ENCODE results near the gene PACS1.
A peak's percentile ranks its signal among the peaks of the same experiment; 100 is the strongest.
"Not testable (repeated sequence)": the region's sequence is repeated elsewhere in the genome, so short reads cannot be mapped to it uniquely, and the experiment has no call there.

PACS1 gene

GRCh38 chr11:66069715-66070603 lies at the start of gene PACS1:
PACS1 (plus strand) TSS chr11:66070272; CDS start chr11:66070487, 215 bp downstream.
- peak within 1 kb of the TSS; percentile 81 for H3K4me3 ChIP-seq (ENCODE audit: low read depth, low read length)
- TF ChIP-seq CTCF (IDR thresholded peaks at IDR 0.05; ENCODE audit: insufficient read depth, low read length, missing control alignments): no peak
- no peak for DNase-seq (ENCODE audit: low read depth, low spot score)
- CTCF ChIA-PET: interaction anchor here (1.0 to 8.2 kb wide), 16 partner anchors 11 to 152 kb away, joined by 3 to 345 read pairs (median 8); partner anchors contain the start of genes GAL3ST3 and SF3B2
- POLR2A ChIA-PET: interaction anchor here (1.0 to 1.6 kb wide), 2 partner anchors 15 to 191 kb away, joined by 3 read pairs; no protein-coding TSS in a partner anchor

- ChIA-PET POLR2A (interaction anchor here (1.1 kb wide), 1 partner anchor 122 kb away, joined by 4 read pairs; no protein-coding TSS in a partner anchor), CTCF (interaction anchor here (0.7 to 6.5 kb wide), 4 partner anchors 15 to 137 kb away, joined by 3 to 118 read pairs (median 3); no protein-coding TSS in a partner anchor)
Measured at GRCh38 chr11:66020618-66021357, 49.3 kb upstream of the PACS1 start.

GRCh38 chr11:66022401-66023185 lies 47.5 kb upstream of the PACS1 start:
- H3K4me3 ChIP-seq (ENCODE audit: low read depth, low read length): no peak overlapping the region
- ChIA-PET POLR2A (interaction anchor here (0.6 kb wide), 2 partner anchors 20 to 249 kb away, joined by 4 to 6 read pairs; partner anchors contain the start of gene BANF1), CTCF (interaction anchor here (0.6 to 6.5 kb wide), 41 partner anchors 9 to 318 kb away, joined by 3 to 118 read pairs (median 5); partner anchors contain the start of genes BANF1, CCDC85B, CST6 and EIF1AD)
- peak; percentile 97 for TF ChIP-seq CTCF (IDR thresholded peaks at IDR 0.05; ENCODE audit: insufficient read depth, low read length, missing control alignments)
- no peak for DNase-seq (ENCODE audit: low read depth, low spot score)

More at GRCh38 chr11:66020618-66021357, 49.3 kb upstream of the PACS1 start:
- DNase-seq (ENCODE audit: low read depth, low spot score): peak; percentile 34
- no peak for TF ChIP-seq CTCF (IDR thresholded peaks at IDR 0.05; ENCODE audit: insufficient read depth, low read length, missing control alignments)
- H3K4me3 ChIP-seq (ENCODE audit: low read depth, low read length): no peak overlapping the region

GRCh38 chr11:66023186-66023440 lies 47.0 kb upstream of the PACS1 start:
- CTCF ChIA-PET: interaction anchor here (0.8 to 6.5 kb wide), 25 partner anchors 8 to 252 kb away, joined by 3 to 118 read pairs (median 9); partner anchors contain the start of genes BANF1, CCDC85B, CST6 and EIF1AD
- POLR2A ChIA-PET; DNase-seq (ENCODE audit: low read depth, low spot score); H3K4me3 ChIP-seq (ENCODE audit: low read depth, low read length): not testable (repeated sequence)

- DNase-seq (ENCODE audit: low read depth, low spot score): no peak
- H3K4me3 ChIP-seq (ENCODE audit: low read depth, low read length): no peak within 1 kb of the TSS
- POLR2A ChIA-PET: no interaction called here
- CTCF ChIA-PET: interaction anchor here (0.8 to 6.8 kb wide), 9 partner anchors 9 to 166 kb away, joined by 3 to 95 read pairs (median 4); partner anchors contain the start of genes MUS81 and SF3B2
- TF ChIP-seq CTCF (IDR thresholded peaks at IDR 0.05; ENCODE audit: insufficient read depth, low read length, missing control alignments): no peak
Measured at GRCh38 chr11:66026017-66026529, 44.0 kb upstream of the PACS1 start, which contains the start of gene CATSPER1. CATSPER1 (minus strand) TSS chr11:66026479; CDS start chr11:66026379, 100 bp downstream.
